Nephron progenitor cell (in vitro differentiated cells): ENCODE data around the gene ZFYVE26.

Experiments
- DNase-seq: peaks from one replicate; pipeline ENCODE4 v3.0.0; 2021
- H3K27ac Mint-ChIP-seq: 2 replicates; pipeline ENCODE4 v1.8.0; 2021; ENCODE audit warnings: mild to moderate bottlenecking, moderate library complexity, mixed read lengths
- H3K27me3 Mint-ChIP-seq: 2 replicates; pipeline ENCODE4 v1.8.0; 2021; ENCODE audit warnings: mild to moderate bottlenecking, low read depth, mixed read lengths; ENCODE audit not compliant: poor library complexity
- H3K36me3 Mint-ChIP-seq: 2 replicates; pipeline ENCODE4 v1.8.0; 2021; ENCODE audit warnings: low read depth, mixed read lengths
- H3K4me1 Mint-ChIP-seq: 2 replicates; pipeline ENCODE4 v1.8.0; 2021; ENCODE audit warnings: mixed read lengths
- H3K4me3 Mint-ChIP-seq: 2 replicates; pipeline ENCODE4 v1.8.0; 2021; ENCODE audit warnings: mild to moderate bottlenecking, moderate library complexity, mixed read lengths
- H3K9me3 Mint-ChIP-seq: 2 replicates; pipeline ENCODE4 v1.8.0; 2021; ENCODE audit warnings: mild to moderate bottlenecking, moderate library complexity, mixed read lengths
- TF ChIP-seq, protein P1 (sequence below): fragments of 200-600 bp; sonication (generic); IDR thresholded peaks from 2 replicates; pipeline ENCODE4 v1.5.0; 2021; ENCODE audit warnings: antibody characterized with exemption

Gene ZFYVE26

DNA sequence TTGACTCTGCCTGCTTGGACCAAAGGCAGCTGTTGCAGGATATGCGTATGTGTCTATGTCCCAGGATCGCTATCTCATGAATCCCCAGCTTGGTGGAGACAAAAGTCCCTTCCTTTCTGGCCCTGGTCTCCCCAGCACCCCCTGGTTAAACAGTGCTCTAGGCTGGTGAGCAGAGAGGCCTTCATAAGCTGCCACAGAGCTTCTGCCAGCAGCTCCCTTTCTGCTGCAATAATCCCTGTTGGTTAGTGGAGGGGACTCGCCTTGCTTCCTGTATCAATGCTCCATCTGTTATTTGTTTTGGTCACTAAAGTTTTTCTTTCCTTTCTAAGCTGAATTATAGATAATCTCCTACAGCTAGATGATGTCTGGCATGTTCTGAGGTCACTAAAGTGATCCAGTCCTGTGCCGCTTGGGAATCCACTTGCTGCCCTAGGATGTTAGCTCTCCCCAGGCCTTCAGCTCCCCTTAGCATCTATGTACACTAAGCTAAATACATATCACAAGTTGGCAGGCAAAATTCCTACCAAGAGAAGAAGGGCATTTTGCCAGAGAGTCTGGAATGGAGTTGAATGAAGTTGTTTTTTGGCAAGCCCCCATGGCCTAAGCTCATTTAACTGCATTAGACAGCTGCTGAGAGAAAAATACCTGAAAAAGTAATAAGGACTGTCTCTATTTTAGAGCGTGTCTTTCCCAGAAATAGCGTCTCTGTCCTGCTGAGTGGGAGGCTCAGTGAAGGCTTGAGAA, 66.9 kb downstream of the ZFYVE26 start:
- H3K27me3 Mint-ChIP-seq, result peaks cover under 1% of the 10 kb centered on the region
- no peak overlapping the region for H3K27ac Mint-ChIP-seq
- no peaks in the 10 kb centered on the region for H3K4me1 Mint-ChIP-seq
- H3K4me3 Mint-ChIP-seq, result no peak overlapping the region
- no peaks in the 10 kb centered on the region for H3K9me3 Mint-ChIP-seq
- DNase-seq, result no peak
- TF ChIP-seq, protein P1, sequence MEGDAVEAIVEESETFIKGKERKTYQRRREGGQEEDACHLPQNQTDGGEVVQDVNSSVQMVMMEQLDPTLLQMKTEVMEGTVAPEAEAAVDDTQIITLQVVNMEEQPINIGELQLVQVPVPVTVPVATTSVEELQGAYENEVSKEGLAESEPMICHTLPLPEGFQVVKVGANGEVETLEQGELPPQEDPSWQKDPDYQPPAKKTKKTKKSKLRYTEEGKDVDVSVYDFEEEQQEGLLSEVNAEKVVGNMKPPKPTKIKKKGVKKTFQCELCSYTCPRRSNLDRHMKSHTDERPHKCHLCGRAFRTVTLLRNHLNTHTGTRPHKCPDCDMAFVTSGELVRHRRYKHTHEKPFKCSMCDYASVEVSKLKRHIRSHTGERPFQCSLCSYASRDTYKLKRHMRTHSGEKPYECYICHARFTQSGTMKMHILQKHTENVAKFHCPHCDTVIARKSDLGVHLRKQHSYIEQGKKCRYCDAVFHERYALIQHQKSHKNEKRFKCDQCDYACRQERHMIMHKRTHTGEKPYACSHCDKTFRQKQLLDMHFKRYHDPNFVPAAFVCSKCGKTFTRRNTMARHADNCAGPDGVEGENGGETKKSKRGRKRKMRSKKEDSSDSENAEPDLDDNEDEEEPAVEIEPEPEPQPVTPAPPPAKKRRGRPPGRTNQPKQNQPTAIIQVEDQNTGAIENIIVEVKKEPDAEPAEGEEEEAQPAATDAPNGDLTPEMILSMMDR, result no peak
- H3K36me3 Mint-ChIP-seq, result peaks cover 74% of the 10 kb centered on the region

DNA sequence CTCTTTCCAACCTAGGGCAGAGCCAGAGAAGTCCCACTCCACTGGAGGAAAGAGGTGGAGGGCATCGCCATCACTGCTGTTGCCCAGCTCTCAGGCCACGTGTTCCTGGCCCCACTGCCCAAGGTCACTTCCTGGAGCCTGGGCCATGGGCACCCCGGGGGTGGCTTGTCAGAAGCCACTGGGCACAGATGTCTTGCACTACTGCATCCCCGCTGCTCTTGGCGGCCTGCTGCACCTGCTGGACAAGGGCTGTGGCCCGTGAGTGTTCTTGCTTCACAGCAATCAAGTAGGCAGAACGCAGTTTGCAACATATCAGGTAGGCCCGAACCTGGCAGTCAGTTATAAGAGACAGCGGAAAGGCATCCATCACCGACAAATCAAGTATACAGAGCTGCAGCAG, 68.1 kb downstream of the ZFYVE26 start:
- Mint-ChIP-seq H3K4me3 (no peak overlapping the region), H3K36me3 (peaks cover 62% of the 10 kb centered on the region), H3K27ac (no peak overlapping the region), H3K4me1 (no peaks in the 10 kb centered on the region), H3K9me3 (no peaks in the 10 kb centered on the region), H3K27me3 (peaks cover 3% of the 10 kb centered on the region)
- DNase-seq, result no peak
- TF ChIP-seq, protein P1, result no peak

DNA sequence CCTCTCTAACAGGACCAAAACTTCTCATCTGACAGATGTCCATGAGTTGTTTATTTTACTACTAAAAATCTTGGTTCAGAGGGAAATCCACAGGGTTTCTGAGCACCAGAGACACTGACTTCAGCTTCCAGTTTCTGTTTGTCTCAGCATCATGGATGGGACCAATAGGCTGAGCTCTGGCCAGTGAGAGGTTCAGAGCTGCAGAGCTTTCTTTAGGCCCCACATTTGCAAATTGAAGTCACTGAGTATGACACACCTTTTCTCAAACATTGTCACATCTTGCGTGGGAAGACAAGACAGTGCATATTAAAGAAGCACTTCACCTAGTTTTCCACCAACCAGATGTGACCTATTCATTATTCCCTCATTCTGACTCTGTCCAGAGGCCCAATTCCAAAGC, 69.5 kb downstream of the ZFYVE26 start:
- H3K9me3 Mint-ChIP-seq, result no peaks in the 10 kb centered on the region
- DNase-seq, result no peak
- H3K36me3 Mint-ChIP-seq, result peaks cover 56% of the 10 kb centered on the region
- peaks cover 10% of the 10 kb centered on the region for H3K27me3 Mint-ChIP-seq
- TF ChIP-seq, protein P1, result no peak
- peak overlapping the region; percentile 90 for H3K27ac Mint-ChIP-seq
- no peak overlapping the region for H3K4me3 Mint-ChIP-seq
- H3K4me1 Mint-ChIP-seq, result no peaks in the 10 kb centered on the region

DNA sequence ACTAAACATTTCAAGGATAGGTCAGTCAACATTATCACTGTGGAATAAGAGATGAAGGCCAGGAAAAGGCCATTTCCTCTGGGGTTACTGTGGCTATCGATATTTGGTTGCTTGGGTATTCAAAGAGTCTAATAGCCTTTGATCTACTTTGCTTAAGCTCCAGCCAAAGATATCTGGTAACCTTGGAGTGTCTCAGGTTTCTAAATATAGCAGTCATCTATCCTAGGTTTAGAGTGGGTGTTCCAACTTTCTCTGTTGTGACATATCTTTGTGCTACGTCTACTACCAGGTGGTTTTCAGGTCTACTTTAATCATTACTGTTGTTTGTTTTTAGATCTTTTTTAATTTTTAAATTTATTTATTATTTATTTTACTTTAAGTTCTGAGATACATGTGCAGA, 72.3 kb downstream of the ZFYVE26 start:
- Mint-ChIP-seq H3K27me3 (peaks cover 10% of the 10 kb centered on the region), H3K9me3 (no peaks in the 10 kb centered on the region), H3K4me1 (no peaks in the 10 kb centered on the region), H3K4me3 (no peak overlapping the region), H3K27ac (no peak overlapping the region), H3K36me3 (peaks cover 35% of the 10 kb centered on the region)
- TF ChIP-seq, protein P1, result no peak
- DNase-seq, result no peak

DNA sequence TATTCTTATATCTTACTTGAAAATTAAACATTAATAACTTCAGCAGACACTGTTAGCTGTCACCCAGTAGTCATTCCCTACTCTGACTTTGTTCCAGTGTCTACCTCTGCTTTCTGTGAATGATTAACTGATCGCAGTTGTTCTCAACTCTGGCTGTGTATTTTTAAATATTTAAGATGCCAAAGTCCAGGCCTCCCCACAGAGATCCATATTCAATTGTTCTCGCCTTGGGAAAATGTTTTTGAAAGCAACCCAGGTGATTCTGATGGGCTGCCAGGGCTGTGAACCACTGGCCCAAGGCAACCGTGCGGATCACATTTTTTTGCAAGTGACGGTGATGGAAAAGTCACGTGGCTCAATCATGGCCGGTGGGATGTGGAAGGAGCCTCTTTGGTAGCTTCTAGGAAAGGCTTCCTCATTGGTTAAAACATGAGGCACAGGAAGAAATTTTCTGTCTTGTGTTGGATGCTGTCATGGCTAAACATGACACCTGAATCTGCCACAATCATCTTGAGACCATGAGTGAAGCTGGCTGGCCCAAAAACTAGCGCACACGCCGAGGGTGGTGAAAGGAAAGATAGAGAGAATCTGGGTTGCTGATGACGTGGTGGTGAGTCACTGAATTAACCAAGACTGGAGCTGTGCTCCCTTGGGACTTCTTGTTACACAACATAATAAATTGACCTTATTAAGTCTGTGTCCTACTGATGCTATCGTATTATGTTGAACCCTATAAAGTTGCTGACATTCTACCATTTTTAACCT, 77.5 kb downstream of the ZFYVE26 start:
- no peak overlapping the region for H3K27ac Mint-ChIP-seq
- H3K9me3 Mint-ChIP-seq, result no peaks in the 10 kb centered on the region
- H3K4me1 Mint-ChIP-seq, result no peaks in the 10 kb centered on the region
- DNase-seq, result no peak
- peaks cover 11% of the 10 kb centered on the region for H3K27me3 Mint-ChIP-seq
- TF ChIP-seq, protein P1, result no peak
- H3K4me3 Mint-ChIP-seq, result no peak overlapping the region
- H3K36me3 Mint-ChIP-seq, result no peaks in the 10 kb centered on the region
